DMS 273 (cell line): ENCODE measurements around the gene SLC10A3.
A peak's percentile ranks its signal among the peaks of the same experiment; 100 is the strongest.
"Not testable (repeated sequence)": the region's sequence is repeated elsewhere in the genome, so short reads cannot be mapped to it uniquely, and the experiment has no call there.

Experiments
- DNase-seq: peaks from one replicate; lab custom pipeline; 2025; ENCODE audit not compliant: unreplicated experiment; lab: John Stamatoyannopoulos, UW

The SLC10A3 gene

GRCh38 chrX:154511761-154512160, 21.3 kb upstream of the SLC10A3 start:
- DNase-seq: no peak

GRCh38 chrX:154509455-154509854, 19.0 kb upstream of the SLC10A3 start:
- no peak for DNase-seq

GRCh38 chrX:154508384-154508745, 17.9 kb upstream of the SLC10A3 start:
- DNase-seq: no peak

- DNase-seq: no peak
Observed at GRCh38 chrX:154507673-154508383, 17.4 kb upstream of the SLC10A3 start.

- DNase-seq: no peak
Observed at GRCh38 chrX:154506483-154507332, 16.3 kb upstream of the SLC10A3 start.

- no peak for DNase-seq
Observed at GRCh38 chrX:154505734-154506133, 15.3 kb upstream of the SLC10A3 start.

- DNase-seq: no peak
Observed at GRCh38 chrX:154502989-154503388, 12.6 kb upstream of the SLC10A3 start.

- DNase-seq: no peak
Observed at GRCh38 chrX:154502098-154502497, 11.7 kb upstream of the SLC10A3 start.

GRCh38 chrX:154501423-154501822, 11.0 kb upstream of the SLC10A3 start:
- DNase-seq: not testable (repeated sequence)

- not testable (repeated sequence) for DNase-seq
Observed at GRCh38 chrX:154496591-154497137, 6.2 kb upstream of the SLC10A3 start.

GRCh38 chrX:154495472-154495922, 5.1 kb upstream of the SLC10A3 start:
- no peak for DNase-seq

- no peak for DNase-seq
Observed at GRCh38 chrX:154494715-154495114, 4.3 kb upstream of the SLC10A3 start.

GRCh38 chrX:154490021-154490413, 412 bp downstream of the SLC10A3 start:
- peak; percentile 74 for DNase-seq

GRCh38 chrX:154489182-154489581, 1.2 kb downstream of the SLC10A3 start:
- no peak for DNase-seq

- DNase-seq: no peak
Observed at GRCh38 chrX:154488336-154489075, 1.9 kb downstream of the SLC10A3 start.

- DNase-seq: no peak
Observed at GRCh38 chrX:154487518-154488290, 2.7 kb downstream of the SLC10A3 start.

GRCh38 chrX:154486396-154487207, 3.8 kb downstream of the SLC10A3 start, which contains the start of gene UBL4A:
Gene UBL4A (minus strand): TSS chrX:154486615. CDS start chrX:154486584, 31 bp downstream.
- DNase-seq: peak; percentile 78

GRCh38 chrX:154486052-154486395, 4.4 kb downstream of the SLC10A3 start:
- DNase-seq: peak; percentile 64

- DNase-seq: peak; percentile 64
Observed at GRCh38 chrX:154485150-154486051, 5.0 kb downstream of the SLC10A3 start.
